GM12864 (cell line): ENCODE results near the gene MTERF2.

Source experiments
- DNase-seq: peaks from one replicate; pipeline ENCODE4 v3.0.0-alpha.2; 2011; ENCODE audit warnings: low read depth
- H3K4me3 ChIP-seq: 2 replicates; pipeline ENCODE4 v1.5.1; 2011; ENCODE audit warnings: mild to moderate bottlenecking, low read depth, low read length, control low read depth
- TF ChIP-seq, protein P1 (sequence below): IDR thresholded peaks from 2 replicates; pipeline ENCODE4 v1.5.1; 2011; ENCODE audit warnings: low read depth, mild to moderate bottlenecking, moderate library complexity, low read length, control low read depth, inconsistent platforms; ENCODE audit errors: missing control alignments

The MTERF2 gene

DNA sequence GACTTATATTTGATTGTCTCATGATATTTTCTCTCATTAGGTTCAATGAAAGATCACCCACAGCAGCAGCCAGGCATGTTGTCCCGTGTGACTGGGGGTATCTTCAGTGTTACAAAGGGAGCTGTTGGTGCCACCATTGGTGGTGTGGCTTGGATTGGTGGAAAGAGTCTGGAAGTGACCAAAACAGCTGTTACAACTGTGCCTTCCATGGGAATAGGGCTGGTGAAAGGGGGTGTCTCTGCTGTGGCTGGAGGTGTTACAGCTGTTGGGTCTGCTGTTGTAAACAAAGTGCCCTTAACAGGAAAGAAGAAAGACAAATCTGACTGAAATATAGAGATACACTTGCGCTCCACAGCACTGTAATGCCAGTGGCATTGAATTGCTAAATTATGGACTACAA is 15.9 kb downstream of the MTERF2 start:
- no peak for DNase-seq
- TF ChIP-seq, protein P1, sequence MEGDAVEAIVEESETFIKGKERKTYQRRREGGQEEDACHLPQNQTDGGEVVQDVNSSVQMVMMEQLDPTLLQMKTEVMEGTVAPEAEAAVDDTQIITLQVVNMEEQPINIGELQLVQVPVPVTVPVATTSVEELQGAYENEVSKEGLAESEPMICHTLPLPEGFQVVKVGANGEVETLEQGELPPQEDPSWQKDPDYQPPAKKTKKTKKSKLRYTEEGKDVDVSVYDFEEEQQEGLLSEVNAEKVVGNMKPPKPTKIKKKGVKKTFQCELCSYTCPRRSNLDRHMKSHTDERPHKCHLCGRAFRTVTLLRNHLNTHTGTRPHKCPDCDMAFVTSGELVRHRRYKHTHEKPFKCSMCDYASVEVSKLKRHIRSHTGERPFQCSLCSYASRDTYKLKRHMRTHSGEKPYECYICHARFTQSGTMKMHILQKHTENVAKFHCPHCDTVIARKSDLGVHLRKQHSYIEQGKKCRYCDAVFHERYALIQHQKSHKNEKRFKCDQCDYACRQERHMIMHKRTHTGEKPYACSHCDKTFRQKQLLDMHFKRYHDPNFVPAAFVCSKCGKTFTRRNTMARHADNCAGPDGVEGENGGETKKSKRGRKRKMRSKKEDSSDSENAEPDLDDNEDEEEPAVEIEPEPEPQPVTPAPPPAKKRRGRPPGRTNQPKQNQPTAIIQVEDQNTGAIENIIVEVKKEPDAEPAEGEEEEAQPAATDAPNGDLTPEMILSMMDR: no peak
- H3K4me3 ChIP-seq: no peak overlapping the region

DNA sequence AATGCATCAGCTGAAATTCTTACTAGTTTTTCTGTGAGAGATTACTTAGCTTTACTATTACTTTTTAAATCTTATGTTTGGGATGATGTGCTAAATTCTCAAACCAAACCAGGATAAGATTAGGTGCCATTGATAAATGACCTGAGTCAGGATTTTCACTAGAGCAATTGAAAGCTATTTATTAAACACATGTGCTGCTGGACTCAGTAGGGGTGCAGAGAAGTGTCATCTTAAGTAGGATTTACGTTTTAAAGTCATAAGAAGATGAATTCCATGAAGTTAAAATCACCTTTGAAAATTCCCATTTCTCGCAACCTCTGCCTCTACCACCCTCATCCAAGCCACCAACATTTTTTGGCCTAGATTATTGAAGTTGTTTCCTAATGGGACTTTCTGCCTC is 22.4 kb downstream of the MTERF2 start:
- no peak for DNase-seq
- TF ChIP-seq, protein P1: no peak

DNA sequence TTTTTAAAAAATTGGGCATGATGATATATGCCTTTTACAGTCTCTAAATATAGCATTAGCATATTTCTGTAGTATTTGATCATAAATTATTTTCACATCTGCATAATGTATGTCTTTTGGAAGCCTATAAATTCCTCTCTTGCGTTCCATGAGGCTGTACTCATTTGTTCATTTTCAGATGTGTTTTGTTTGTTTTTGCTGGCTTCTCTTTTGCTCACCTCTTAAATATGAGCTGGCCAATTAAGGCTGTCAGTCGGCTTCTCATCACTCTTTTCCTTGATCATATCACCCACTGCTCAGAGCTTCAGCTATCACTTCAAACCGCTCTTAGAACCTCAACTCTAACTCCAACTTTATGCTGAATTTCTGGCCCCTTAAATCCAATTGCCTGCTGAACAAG is 24.7 kb downstream of the MTERF2 start:
- TF ChIP-seq, protein P1: no peak
- no peak overlapping the region for H3K4me3 ChIP-seq
- no peak for DNase-seq

More for the DNA sequence above, 22.4 kb downstream of the MTERF2 start:
- H3K4me3 ChIP-seq: no peak overlapping the region

DNA sequence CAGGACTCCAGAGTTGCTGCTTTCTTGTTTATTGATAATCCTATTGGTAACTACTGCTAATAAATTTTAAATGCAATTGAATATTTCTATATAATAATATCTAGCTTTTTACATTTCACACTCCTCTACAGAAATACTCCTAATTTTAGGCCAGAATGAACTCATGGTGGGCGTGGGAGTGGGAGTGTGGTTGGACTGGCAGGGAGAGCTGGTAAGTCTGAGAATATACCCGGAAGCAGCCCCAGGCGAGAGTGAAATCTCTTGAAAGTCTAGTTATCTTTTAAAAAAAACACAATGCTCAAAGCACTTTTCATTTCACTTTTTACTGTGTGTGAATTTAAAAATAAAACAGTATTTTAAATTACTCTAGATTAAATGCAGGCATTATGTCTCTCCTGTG is 26.5 kb downstream of the MTERF2 start:
- H3K4me3 ChIP-seq: no peak overlapping the region
- TF ChIP-seq, protein P1: no peak
- no peak for DNase-seq

DNA sequence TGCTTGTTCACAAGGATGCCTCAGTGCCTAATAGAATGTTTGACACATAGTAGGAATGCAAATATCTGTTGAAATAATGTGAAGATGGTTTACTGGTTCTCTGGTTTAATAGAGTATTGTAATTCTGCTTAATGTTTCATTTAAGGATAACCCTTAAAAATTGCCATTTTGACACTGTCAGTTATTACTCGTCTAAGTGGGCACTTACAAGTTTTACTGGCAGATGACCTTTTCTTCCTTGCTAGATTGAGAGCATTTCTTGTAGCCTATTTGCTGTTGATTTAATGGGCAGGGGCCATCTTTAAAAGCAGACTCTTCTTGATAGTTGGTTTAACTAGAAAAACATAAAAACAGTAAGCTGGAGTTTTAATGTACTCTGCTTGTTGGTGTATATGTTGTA is 29.4 kb downstream of the MTERF2 start:
- no peak for DNase-seq
- TF ChIP-seq, protein P1: no peak
- peak overlapping the region; percentile 96 for H3K4me3 ChIP-seq

DNA sequence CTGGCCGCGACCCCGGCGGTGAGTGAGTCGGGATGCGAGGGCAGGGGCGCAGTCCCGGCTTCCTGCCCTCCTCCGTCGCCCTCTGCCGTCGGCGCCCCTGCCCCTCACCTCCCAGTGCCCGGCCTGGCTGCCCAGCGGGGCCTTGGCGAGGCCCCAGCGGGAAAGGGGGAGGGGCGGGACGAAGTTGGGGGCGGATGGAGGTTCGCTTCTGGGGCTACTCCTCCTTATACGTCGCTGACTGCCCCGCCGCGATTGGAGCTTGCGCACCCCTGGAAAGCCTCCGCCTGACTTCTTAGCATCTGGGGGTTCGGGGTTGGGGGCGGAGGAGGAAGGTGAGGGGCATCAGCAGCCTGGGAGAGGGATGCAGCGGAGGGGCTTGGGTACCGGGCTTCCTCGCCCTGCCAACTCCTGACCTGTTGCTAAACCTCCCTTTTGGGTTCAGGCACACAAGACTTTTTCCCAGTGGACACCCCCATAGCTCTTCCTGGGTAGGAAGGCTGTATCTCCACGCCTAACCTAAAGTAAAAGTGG is 30.8 kb downstream of the MTERF2 start:
- TF ChIP-seq, protein P1: no peak
- DNase-seq: peak; percentile 30
- peak overlapping the region; percentile 96 for H3K4me3 ChIP-seq

DNA sequence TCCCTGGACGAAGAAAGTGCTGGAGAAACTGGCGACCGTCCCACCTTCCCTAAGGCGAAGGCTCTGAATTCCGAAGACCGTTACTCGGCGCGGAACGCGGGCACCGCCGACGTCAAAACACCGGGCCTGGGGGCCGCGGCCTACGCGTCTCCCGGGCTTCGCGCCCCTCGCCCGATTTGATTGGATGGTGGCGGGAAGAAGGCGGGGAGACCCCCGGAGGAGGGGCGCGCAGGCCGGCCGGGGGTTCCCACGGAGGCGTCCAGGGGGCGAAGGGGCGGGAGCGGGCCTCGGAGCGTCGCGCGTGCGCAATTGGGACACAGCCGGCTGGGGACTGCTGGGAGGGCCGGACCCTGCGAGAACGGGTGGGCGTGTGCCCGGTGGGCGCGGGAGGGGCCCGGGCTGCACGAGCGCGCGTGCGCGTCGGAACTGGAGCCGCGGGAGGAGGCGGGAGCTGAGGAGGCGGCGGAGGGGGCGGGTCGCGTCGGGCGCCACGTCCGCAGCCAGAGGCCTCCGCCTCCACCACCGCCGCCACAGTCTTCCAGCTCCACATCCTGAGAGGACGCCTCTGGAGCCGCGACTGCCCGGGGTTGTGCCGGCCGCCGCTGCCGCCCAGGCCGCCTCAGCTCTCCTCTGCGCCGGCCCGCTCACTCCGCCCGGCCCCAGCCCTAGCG is 31.4 kb downstream of the MTERF2 start, which contains the start of gene TMEM263:
Gene TMEM263, plus strand, starts transcription at position 531 of the 671 bp plus-strand sequence. CDS start 11,210 bp downstream, outside the sequence.
- TF ChIP-seq, protein P1: no peak
- DNase-seq: peak; percentile 77
- H3K4me3 ChIP-seq: peak within 1 kb of the TSS; percentile 96
